Thymus (tissue), 11 donors: ENCODE results near the gene WIPF3. TPM values are rescaled to one million over a fixed set of nuclear protein-coding genes. Genes with fewer than 3 reads are reported as not detected.

Source experiments
- DNase-seq, 9 donors: peaks; one replicate each; pipeline ENCODE4 v3.0.0-alpha.2; 2013; ENCODE audit warnings: low spot score in 9 of 9, low read depth in 6 of 9, missing footprints in 1 of 9
- H3K27ac ChIP-seq, 2 donors: one replicate each; pipeline ENCODE4 v1.5.1; 2013; ENCODE audit warnings: control low read depth in 1 of 2, low read depth in 1 of 2, low read length in 1 of 2, mild to moderate bottlenecking in 1 of 2, moderate library complexity in 1 of 2
- H3K27me3 ChIP-seq, 2 donors: one replicate each; pipeline ENCODE4 v1.5.1; 2013; ENCODE audit warnings: low read length in 1 of 2; ENCODE audit not compliant: control insufficient read depth in 2 of 2, insufficient read depth in 1 of 2
- H3K36me3 ChIP-seq, 2 donors: one replicate each; pipeline ENCODE4 v1.5.1; 2013; ENCODE audit warnings: low read length in 1 of 2, mild to moderate bottlenecking in 1 of 2, moderate library complexity in 1 of 2; ENCODE audit not compliant: control insufficient read depth in 2 of 2, insufficient read depth in 2 of 2
- H3K4me1 ChIP-seq, 2 donors: one replicate each; pipeline ENCODE4 v1.5.1; 2013; ENCODE audit warnings: low read length in 2 of 2; ENCODE audit not compliant: control insufficient read depth in 2 of 2, insufficient read depth in 2 of 2
- H3K4me3 ChIP-seq, 2 donors: one replicate each; pipeline ENCODE4 v1.5.1; 2013; ENCODE audit warnings: low read length in 2 of 2, control low read depth in 1 of 2, mild to moderate bottlenecking in 1 of 2
- H3K9me3 ChIP-seq, 2 donors: one replicate each; pipeline ENCODE4 v1.5.1; 2013; ENCODE audit warnings: low read length in 1 of 2, mild to moderate bottlenecking in 1 of 2; ENCODE audit not compliant: control insufficient read depth in 2 of 2, insufficient read depth in 1 of 2
- WGBS: extraction: QIAGEN DNeasy Blood & Tissue Kit; methylation state at CpG from one replicate; pipeline ENCODE4 v1.1.7; 2013; 5-methylcytosine and 5-hydroxymethylcytosine counted together
- polyA plus RNA-seq: library from polyadenylated mRNA; stranded (reverse); fragments of 200-250 nt; gene quantifications from one replicate; pipeline ENCODE4 v1.2.3, GENCODE V29; 2013
- total RNA-seq: library from RNA; stranded (reverse); fragments of 120-200 nt; gene quantifications from one replicate; pipeline ENCODE4 v1.2.4, GENCODE V29; 2013
- donor health status: healthy.

WIPF3 gene
- total and polyA plus RNA-seq, 2 donors = 0.14 to 0.55 TPM

DNA sequence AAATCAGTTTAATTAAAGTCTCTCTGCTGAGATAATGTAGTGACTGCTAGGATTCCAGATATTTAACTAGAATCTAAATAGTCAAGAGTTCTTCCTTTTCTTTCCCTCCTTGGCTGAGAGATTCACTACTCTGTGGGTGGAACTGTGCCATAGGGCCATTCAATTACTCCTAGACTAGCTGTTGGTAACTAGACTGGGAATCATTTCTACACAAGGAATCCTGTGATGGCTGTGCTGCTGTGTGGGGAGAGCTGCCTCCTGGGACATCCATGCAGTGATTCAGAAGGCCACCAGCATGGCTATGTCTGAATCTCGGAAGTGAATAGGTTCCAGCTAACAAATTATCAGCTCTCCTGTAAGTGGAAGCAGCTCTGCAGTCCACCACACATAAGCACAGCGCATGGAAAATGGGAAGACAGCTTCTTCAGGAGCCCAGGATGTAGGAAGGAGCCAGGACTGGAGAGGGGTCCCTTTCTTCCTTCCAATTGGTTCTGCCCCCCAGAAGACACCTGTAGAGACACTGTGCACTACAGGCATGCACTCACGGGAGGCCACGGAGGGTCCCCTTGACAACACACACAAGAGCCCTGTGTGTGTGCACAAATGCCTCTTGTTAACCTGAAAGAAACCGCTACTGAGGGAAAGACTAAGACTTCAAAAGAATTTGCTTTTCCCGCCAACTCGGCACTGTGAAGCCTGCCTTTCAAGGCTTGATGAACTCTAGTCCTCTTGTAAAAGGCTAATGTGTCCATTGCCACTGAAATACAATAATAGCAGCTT, 116.8 kb downstream of the WIPF3 start:
- 78% methylated on average over 7 of the region's 7 CpGs for WGBS
- Histone ChIP-seq H3K4me1 (no peaks in the 10 kb centered on the region), H3K9me3 (no peaks in the 10 kb centered on the region), H3K27ac (no peak overlapping the region), H3K27me3 (no peaks in the 10 kb centered on the region), H3K36me3 (peaks cover 37 to 70% of the 10 kb centered on the region in 2 donors), H3K4me3 (no peak overlapping the region)
- no peak for DNase-seq

DNA sequence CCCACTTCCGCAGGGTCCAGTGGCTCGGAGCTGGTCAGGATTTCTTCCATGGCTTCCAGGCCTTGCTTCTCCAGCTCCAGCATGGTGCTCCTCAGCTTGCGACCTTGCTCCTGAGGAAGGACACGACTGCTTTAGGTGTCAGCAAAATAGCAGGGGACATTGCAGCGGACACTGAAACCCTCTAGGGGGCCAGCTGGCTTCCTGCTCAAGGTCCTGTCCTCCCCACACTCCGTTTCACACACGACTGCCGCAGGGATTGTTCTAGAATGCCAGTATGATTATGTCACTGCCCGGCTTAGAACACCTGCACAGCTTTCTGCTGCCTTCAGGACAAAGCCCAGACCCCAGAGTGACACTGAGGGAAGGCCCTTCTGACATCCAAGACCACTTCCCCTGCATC, 117.7 kb downstream of the WIPF3 start:
- WGBS = 95% methylated on average over 9 of the region's 9 CpGs
- H3K4me3 ChIP-seq = no peak overlapping the region

DNA sequence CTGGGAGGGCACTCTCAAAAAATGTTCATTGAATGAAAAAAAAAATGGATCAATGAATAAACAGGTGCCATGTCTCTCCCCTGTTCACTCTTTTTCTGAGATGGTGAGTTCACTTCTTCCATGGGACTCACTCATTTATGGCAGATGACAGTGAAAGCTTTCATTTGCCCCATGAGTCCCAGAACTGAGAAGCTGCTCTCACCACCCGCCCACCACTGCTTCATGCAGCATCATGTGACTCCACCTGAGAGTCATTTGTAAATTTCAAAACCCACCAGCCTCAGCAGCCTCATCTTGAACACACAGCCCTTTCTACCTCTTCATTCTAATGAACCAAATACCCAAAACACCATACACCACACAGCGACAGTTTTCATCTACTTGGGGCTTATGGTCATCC, 118.4 kb downstream of the WIPF3 start:
- Histone ChIP-seq H3K9me3 (no peaks in the 10 kb centered on the region), H3K36me3 (peaks cover 48 to 64% of the 10 kb centered on the region in 2 donors), H3K27me3 (no peaks in the 10 kb centered on the region), H3K4me3 (no peak overlapping the region), H3K27ac (no peak overlapping the region), H3K4me1 (no peaks in the 10 kb centered on the region)
- DNase-seq = no peak
- WGBS = 98% methylated on average over 2 of the region's 2 CpGs

More for the DNA sequence above, 117.7 kb downstream of the WIPF3 start:
- H3K27me3 ChIP-seq = no peaks in the 10 kb centered on the region
- no peak overlapping the region for H3K27ac ChIP-seq
- H3K9me3 ChIP-seq = no peaks in the 10 kb centered on the region
- peaks cover 42 to 65% of the 10 kb centered on the region in 2 donors for H3K36me3 ChIP-seq
- no peaks in the 10 kb centered on the region for H3K4me1 ChIP-seq
- no peak for DNase-seq

- DNase-seq = no peak
- no peak overlapping the region for H3K4me3 ChIP-seq
- 98% methylated on average over 15 of the region's 15 CpGs for WGBS
- peaks cover 48 to 60% of the 10 kb centered on the region in 2 donors for H3K36me3 ChIP-seq
- H3K27ac ChIP-seq = no peak overlapping the region
- no peaks in the 10 kb centered on the region for H3K27me3 ChIP-seq
- no peaks in the 10 kb centered on the region for H3K4me1 ChIP-seq
- no peaks in the 10 kb centered on the region for H3K9me3 ChIP-seq
Observed at GRCh38 chr7:29926216-29926615, 119.9 kb downstream of the WIPF3 start.

DNA sequence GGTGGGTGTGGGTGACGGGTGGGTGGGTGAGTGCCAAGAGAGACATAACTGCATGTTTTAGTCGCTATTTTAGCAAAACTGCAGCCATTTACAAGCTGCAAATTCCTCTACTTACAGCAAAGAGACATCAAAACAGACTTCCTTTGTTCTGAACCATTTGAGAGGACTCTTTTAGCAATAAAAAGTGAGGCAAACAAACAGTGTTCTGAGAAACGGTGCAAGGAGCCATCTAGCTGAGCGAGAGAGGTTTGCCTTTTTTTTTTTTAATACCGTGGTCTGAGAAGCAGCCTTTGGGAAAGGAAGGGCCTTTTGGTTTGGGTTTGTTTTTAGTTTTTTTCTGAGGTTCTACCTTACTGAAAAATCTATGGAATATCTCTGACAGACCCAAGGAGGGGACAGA, 120.4 kb downstream of the WIPF3 start:
- 95% methylated on average over 5 of the region's 5 CpGs for WGBS
- H3K4me3 ChIP-seq = no peak overlapping the region
- H3K27ac ChIP-seq = no peak overlapping the region
- H3K36me3 ChIP-seq = peaks cover 47 to 62% of the 10 kb centered on the region in 2 donors
- no peaks in the 10 kb centered on the region for H3K9me3 ChIP-seq
- no peaks in the 10 kb centered on the region for H3K27me3 ChIP-seq
- H3K4me1 ChIP-seq = no peaks in the 10 kb centered on the region
- DNase-seq = no peak

- Histone ChIP-seq H3K9me3 (no peaks in the 10 kb centered on the region), H3K27me3 (no peaks in the 10 kb centered on the region), H3K27ac (no peak overlapping the region), H3K36me3 (peaks cover 31 to 51% of the 10 kb centered on the region in 2 donors), H3K4me1 (no peaks in the 10 kb centered on the region), H3K4me3 (no peak overlapping the region)
- WGBS = 97% methylated on average over 17 of the region's 17 CpGs
- DNase-seq = no peak
Observed at GRCh38 chr7:29929018-29929807, 122.9 kb downstream of the WIPF3 start.

- no peak for DNase-seq
- Histone ChIP-seq H3K36me3 (peaks cover 44 to 78% of the 10 kb centered on the region in 2 donors), H3K4me3 (no peak overlapping the region), H3K27me3 (no peaks in the 10 kb centered on the region), H3K4me1 (no peaks in the 10 kb centered on the region), H3K27ac (no peak overlapping the region), H3K9me3 (no peaks in the 10 kb centered on the region)
- WGBS = 74% methylated on average over 2 of the region's 2 CpGs
Observed at GRCh38 chr7:29935111-29935510, 128.8 kb downstream of the WIPF3 start.

GRCh38 chr7:29937132-29937531, 130.8 kb downstream of the WIPF3 start:
- 99% methylated on average over 3 of the region's 3 CpGs for WGBS
- Histone ChIP-seq H3K9me3 (no peaks in the 10 kb centered on the region), H3K36me3 (peaks cover 46 to 75% of the 10 kb centered on the region in 2 donors), H3K27me3 (no peaks in the 10 kb centered on the region), H3K27ac (no peak overlapping the region), H3K4me1 (no peaks in the 10 kb centered on the region), H3K4me3 (no peak overlapping the region)
- no peak for DNase-seq

DNA sequence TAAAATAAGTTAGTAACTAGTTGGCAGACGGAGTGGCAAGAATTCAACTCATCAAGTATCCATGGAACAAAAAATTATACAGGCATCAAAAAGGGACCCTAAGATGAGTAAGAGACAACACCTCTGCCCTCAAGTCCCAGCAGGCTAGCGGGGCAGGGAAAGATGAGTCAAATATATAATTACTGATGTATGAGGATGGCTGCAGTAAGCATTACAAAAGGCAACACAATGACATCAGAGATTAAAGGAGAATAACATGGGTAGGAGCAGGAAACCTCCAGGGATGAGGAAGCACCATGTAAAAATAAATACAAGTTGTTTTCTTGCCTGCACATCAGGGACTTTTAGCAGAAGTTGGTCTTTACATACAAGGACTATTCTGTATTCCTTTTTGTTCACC, 133.9 kb downstream of the WIPF3 start:
- DNase-seq = no peak
- 96% methylated on average over 2 of the region's 2 CpGs for WGBS
- Histone ChIP-seq H3K4me3 (no peak overlapping the region), H3K9me3 (no peaks in the 10 kb centered on the region), H3K36me3 (peaks cover 46 to 80% of the 10 kb centered on the region in 2 donors), H3K27me3 (no peaks in the 10 kb centered on the region), H3K4me1 (no peaks in the 10 kb centered on the region), H3K27ac (no peak overlapping the region)
